Activated CD8-positive, alpha-beta T cell treated with anti-CD3 and anti-CD28 coated beads, Interleukin-2, amount 10 ng/mL, durations not matched to agents 7 days and 5 days (primary cell): Measurements from ENCODE around the gene RTN4RL1. TPM values are rescaled to one million over a fixed set of nuclear protein-coding genes. Genes with fewer than 3 reads are reported as not detected.

Experiments used
- ATAC-seq: fragments of 150-1000 bp; cut with Tn5 transposase; one replicate; pipeline ENCODE4 v1.10.0; 2021; ENCODE audit warnings: moderate library complexity
- CTCF ChIA-PET: fragments of 350-600 bp; sonication (Branson Sonifier 250); formaldehyde crosslinking; loops from one replicate; lab custom pipeline; 2021; ENCODE audit warnings: antibody characterized with exemption; lab: Charles Lee
- POLR2A ChIA-PET: fragments of 350-600 bp; sonication (Branson Sonifier 250); formaldehyde crosslinking; loops from one replicate; lab custom pipeline; 2021; ENCODE audit warnings: antibody characterized with exemption; lab: Charles Lee
- DNase-seq: peaks from one replicate; pipeline ENCODE4 v3.0.0-alpha.2; 2020
- H3K27ac Mint-ChIP-seq: one replicate; pipeline ENCODE4 v1.8.0; 2021; ENCODE audit warnings: mild to moderate bottlenecking, mixed read lengths
- H3K27me3 Mint-ChIP-seq: one replicate; pipeline ENCODE4 v1.8.0; 2021; ENCODE audit warnings: low read depth, mixed read lengths
- H3K36me3 Mint-ChIP-seq: one replicate; pipeline ENCODE4 v1.8.0; 2021; ENCODE audit warnings: low read depth, mixed read lengths
- H3K4me1 Mint-ChIP-seq: one replicate; pipeline ENCODE4 v1.8.0; 2021; ENCODE audit warnings: low read depth, mixed read lengths
- H3K4me3 Mint-ChIP-seq: one replicate; pipeline ENCODE4 v1.8.0; 2021; ENCODE audit warnings: mild to moderate bottlenecking, mixed read lengths
- H3K9me3 Mint-ChIP-seq: one replicate; pipeline ENCODE4 v1.8.0; 2022; ENCODE audit warnings: mixed read lengths; ENCODE audit not compliant: insufficient read depth
- total RNA-seq, 2 experiments: library from RNA; stranded (reverse); gene quantifications; one replicate each; pipeline ENCODE4 v1.2.3, GENCODE V29; 2021

RTN4RL1 gene
- total RNA-seq, 2 experiments from 2014 or later, result 0.10 to 0.18 TPM

DNA sequence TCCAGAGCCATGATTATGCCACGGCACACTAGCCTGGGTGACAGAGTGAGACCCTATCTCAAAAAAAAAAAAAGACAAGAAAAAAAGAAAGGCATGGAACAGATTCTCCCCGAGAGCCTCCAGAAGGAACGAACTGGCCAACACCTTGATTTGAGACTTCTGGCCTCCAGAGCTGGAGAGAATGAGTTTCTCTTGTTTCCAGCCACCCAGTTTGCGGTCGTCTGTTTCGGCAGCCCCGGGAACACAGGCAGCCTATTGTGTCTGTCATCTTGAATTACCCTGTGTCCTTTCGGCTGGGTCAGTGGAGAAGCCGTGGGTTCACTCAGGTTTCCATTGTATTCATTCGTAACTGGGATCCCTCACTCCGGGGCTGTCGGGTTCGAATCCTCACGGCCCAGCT is 111.4 kb downstream of the RTN4RL1 start:
- Mint-ChIP-seq H3K9me3 (no peaks in the 10 kb centered on the region), H3K36me3 (no peaks in the 10 kb centered on the region), H3K4me3 (no peak overlapping the region), H3K4me1 (peaks cover 4% of the 10 kb centered on the region), H3K27ac (no peak overlapping the region), H3K27me3 (peaks cover 17% of the 10 kb centered on the region)
- POLR2A ChIA-PET, result no interaction called here
- CTCF ChIA-PET, result no interaction called here
- ATAC-seq (no peak), DNase-seq (no peak)

DNA sequence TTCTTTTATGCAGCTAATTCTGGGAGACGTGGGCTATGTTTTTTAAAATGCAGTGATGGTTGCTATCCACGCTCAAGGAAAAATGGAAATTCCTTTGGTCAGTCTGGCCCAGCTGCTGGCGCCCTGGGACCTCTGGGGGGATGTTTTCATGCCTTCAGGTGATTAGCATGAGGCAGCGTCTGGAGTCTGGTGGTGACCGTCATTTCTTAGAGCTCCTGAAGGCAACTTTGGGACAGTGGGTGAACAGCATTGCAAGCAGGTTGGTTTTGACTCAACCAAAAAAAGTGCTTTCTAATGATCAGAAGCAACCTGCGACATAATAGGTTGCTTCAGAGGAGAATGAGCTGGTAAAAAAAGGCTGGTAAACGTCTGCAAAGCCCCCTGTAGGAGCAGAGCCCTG is 113.0 kb downstream of the RTN4RL1 start:
- H3K36me3 Mint-ChIP-seq, result no peaks in the 10 kb centered on the region
- H3K4me3 Mint-ChIP-seq, result no peak overlapping the region
- ChIA-PET CTCF (interaction anchor here (0.5 kb wide), 1 partner anchor 10 kb away, joined by 3 read pairs; no protein-coding TSS in a partner anchor), POLR2A (no interaction called here)
- H3K9me3 Mint-ChIP-seq, result no peaks in the 10 kb centered on the region
- no peak for ATAC-seq
- peaks cover 29% of the 10 kb centered on the region for H3K27me3 Mint-ChIP-seq
- no peak overlapping the region for H3K27ac Mint-ChIP-seq
- DNase-seq, result no peak
- H3K4me1 Mint-ChIP-seq, result peaks cover 7% of the 10 kb centered on the region

DNA sequence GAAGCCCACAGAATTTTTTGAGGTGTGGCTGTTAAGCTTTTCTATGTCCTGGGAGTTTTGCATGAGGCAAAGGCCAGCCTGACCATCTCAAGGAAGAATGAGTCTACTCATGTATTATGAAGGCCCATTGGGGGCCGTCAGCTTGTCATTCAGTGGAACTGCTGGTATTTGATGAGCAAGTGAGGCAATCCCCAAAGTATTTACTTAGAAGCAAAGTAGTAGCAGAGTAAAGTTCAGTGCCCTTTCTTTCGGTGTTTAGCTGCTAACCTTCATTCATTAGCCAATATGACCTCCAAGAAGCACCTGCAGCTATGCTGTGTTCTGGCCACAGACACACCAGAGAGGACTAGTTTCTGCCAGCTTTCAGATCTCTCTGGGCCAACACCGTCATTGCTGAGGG is 115.1 kb downstream of the RTN4RL1 start:
- Mint-ChIP-seq H3K27ac (no peak overlapping the region), H3K4me1 (peaks cover 9% of the 10 kb centered on the region), H3K4me3 (no peak overlapping the region), H3K9me3 (no peaks in the 10 kb centered on the region), H3K27me3 (peaks cover 45% of the 10 kb centered on the region), H3K36me3 (no peaks in the 10 kb centered on the region)
- ATAC-seq, result no peak
- POLR2A ChIA-PET, result interaction anchor here (0.9 to 1.3 kb wide), 2 partner anchors 9 to 120 kb away, joined by 4 to 8 read pairs; partner anchors contain the start of gene DPH1
- no peak for DNase-seq
- CTCF ChIA-PET, result interaction anchor here (0.7 to 2.9 kb wide), 10 partner anchors 9 to 506 kb away, joined by 3 to 21 read pairs (median 4); partner anchors contain the start of gene RTN4RL1

DNA sequence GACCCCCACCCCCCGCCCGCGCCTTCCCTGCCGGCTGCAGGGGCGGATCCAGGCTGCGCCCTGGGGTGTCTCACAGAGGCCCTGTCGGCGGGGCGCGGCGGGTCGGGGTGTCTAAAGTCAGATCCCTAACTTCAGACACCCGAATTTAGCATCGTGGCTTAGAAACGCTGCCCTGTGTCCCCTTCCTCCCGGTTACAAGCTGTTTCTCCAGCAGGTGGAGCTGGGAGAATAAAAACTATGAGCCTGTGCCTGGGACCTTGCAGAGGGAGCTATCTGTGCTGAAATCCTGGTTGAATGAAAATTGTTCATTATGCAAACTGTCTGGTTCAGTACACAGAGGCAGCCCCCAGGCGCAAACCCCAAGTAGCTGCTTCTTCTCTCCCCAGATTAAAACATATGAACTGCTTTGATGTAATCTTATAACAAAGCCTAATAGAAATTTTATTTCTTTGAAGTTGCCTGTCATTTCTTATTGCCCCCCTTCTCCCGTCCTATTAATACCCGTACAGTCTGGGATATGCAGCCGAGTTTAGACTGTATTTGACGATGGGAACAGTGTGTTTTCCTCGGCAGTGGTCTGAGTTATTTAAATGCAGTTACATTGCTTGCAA is 116.3 kb downstream of the RTN4RL1 start:
- DNase-seq (peak; percentile 59), ATAC-seq (peak; percentile 80)
- Mint-ChIP-seq H3K27me3 (peaks cover 50% of the 10 kb centered on the region), H3K27ac (no peak overlapping the region), H3K4me3 (no peak overlapping the region), H3K4me1 (peaks cover 9% of the 10 kb centered on the region), H3K9me3 (no peaks in the 10 kb centered on the region), H3K36me3 (no peaks in the 10 kb centered on the region)
- ChIA-PET CTCF (interaction anchor here (0.7 to 2.9 kb wide), 16 partner anchors 10 to 507 kb away, joined by 3 to 21 read pairs (median 4); partner anchors contain the start of genes OVCA2 and RTN4RL1), POLR2A (interaction anchor here (0.7 to 1.3 kb wide), 2 partner anchors 121 to 357 kb away, joined by 3 to 4 read pairs; partner anchors contain the start of gene DPH1)

DNA sequence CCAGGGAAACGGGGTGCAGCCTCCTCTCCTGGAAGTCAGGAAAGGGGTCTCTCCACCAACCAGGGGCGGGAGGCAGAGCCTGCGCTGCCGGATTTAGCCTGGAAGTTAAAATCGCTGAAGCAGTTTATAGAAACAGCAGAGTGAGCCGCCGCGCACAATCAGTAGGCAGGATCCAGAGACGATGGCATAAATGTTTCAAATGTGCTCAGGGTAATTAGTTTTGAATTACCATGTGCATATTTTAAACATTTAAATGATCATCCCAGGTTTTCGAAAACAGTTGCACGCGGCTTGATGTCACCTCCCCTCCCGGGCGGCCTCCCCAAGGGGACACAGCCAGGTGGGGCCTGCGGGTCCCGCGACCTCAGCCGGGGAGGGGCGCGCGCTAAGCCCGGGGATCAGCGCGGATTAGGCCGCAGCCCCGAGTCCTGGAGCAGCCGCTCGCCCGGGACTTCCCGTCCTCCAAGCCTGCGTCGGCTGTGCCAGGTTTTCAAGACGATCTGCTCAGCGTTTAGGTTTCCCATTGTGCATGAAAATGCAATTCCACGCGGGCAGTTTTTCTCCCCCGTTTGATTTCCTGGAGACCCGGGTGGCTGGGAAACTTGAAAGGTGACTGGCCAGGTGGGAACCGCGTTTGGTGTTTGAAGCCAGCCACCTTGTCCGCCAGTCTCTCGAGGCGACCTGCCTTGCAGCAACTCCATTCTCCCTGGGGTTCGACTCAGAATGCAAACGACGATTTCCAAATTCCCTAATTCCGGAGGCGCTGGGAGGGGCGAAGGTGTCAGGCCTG is 117.0 kb downstream of the RTN4RL1 start:
- no peaks in the 10 kb centered on the region for H3K36me3 Mint-ChIP-seq
- ChIA-PET CTCF (interaction anchor here (0.9 to 2.9 kb wide), 13 partner anchors 14 to 375 kb away, joined by 3 to 21 read pairs (median 4); partner anchors contain the start of genes OVCA2 and RTN4RL1), POLR2A (no interaction called here)
- H3K27me3 Mint-ChIP-seq, result peaks cover 52% of the 10 kb centered on the region
- DNase-seq (peak; percentile 25), ATAC-seq (peak; percentile 52)
- no peak overlapping the region for H3K27ac Mint-ChIP-seq
- peaks cover 9% of the 10 kb centered on the region for H3K4me1 Mint-ChIP-seq
- H3K4me3 Mint-ChIP-seq, result peak overlapping the region; percentile 31
- H3K9me3 Mint-ChIP-seq, result no peaks in the 10 kb centered on the region

GRCh38 chr17:1907216-1907631 is 117.9 kb downstream of the RTN4RL1 start:
- no peak overlapping the region for H3K27ac Mint-ChIP-seq
- POLR2A ChIA-PET, result no interaction called here
- H3K27me3 Mint-ChIP-seq, result peaks cover 52% of the 10 kb centered on the region
- H3K4me1 Mint-ChIP-seq, result peaks cover 9% of the 10 kb centered on the region
- H3K36me3 Mint-ChIP-seq, result no peaks in the 10 kb centered on the region
- DNase-seq, result no peak
- no peak for ATAC-seq
- H3K9me3 Mint-ChIP-seq, result no peaks in the 10 kb centered on the region
- no peak overlapping the region for H3K4me3 Mint-ChIP-seq
- CTCF ChIA-PET, result interaction anchor here (0.6 kb wide), 1 partner anchor 123 kb away, joined by 3 read pairs; the partner anchor contains the start of gene DPH1

GRCh38 chr17:1906662-1907101 is 118.5 kb downstream of the RTN4RL1 start:
- DNase-seq, result no peak
- Mint-ChIP-seq H3K27me3 (peaks cover 50% of the 10 kb centered on the region), H3K4me1 (peaks cover 9% of the 10 kb centered on the region), H3K9me3 (no peaks in the 10 kb centered on the region), H3K27ac (no peak overlapping the region), H3K36me3 (no peaks in the 10 kb centered on the region), H3K4me3 (no peak overlapping the region)
- ChIA-PET POLR2A (no interaction called here), CTCF (interaction anchor here (0.6 to 1.8 kb wide), 2 partner anchors 123 to 238 kb away, joined by 3 to 5 read pairs; partner anchors contain the start of gene DPH1)
- no peak for ATAC-seq

GRCh38 chr17:1905190-1905913 is 119.8 kb downstream of the RTN4RL1 start:
- Mint-ChIP-seq H3K9me3 (no peaks in the 10 kb centered on the region), H3K27me3 (peaks cover 47% of the 10 kb centered on the region), H3K36me3 (no peaks in the 10 kb centered on the region), H3K4me3 (no peak overlapping the region), H3K4me1 (peaks cover 9% of the 10 kb centered on the region), H3K27ac (no peak overlapping the region)
- ChIA-PET POLR2A (no interaction called here), CTCF (interaction anchor here (1.8 kb wide), 1 partner anchor 236 kb away, joined by 5 read pairs; no protein-coding TSS in a partner anchor)
- no peak for DNase-seq
- no peak for ATAC-seq

GRCh38 chr17:1904273-1905182 is 120.6 kb downstream of the RTN4RL1 start:
- ATAC-seq (no peak), DNase-seq (no peak)
- ChIA-PET CTCF (interaction anchor here (1.8 kb wide), 1 partner anchor 11 kb away, joined by 5 read pairs; no protein-coding TSS in a partner anchor), POLR2A (no interaction called here)
- Mint-ChIP-seq H3K4me3 (no peak overlapping the region), H3K9me3 (no peaks in the 10 kb centered on the region), H3K36me3 (peaks cover 3% of the 10 kb centered on the region), H3K27ac (no peak overlapping the region), H3K4me1 (peaks cover 9% of the 10 kb centered on the region), H3K27me3 (peaks cover 42% of the 10 kb centered on the region)

DNA sequence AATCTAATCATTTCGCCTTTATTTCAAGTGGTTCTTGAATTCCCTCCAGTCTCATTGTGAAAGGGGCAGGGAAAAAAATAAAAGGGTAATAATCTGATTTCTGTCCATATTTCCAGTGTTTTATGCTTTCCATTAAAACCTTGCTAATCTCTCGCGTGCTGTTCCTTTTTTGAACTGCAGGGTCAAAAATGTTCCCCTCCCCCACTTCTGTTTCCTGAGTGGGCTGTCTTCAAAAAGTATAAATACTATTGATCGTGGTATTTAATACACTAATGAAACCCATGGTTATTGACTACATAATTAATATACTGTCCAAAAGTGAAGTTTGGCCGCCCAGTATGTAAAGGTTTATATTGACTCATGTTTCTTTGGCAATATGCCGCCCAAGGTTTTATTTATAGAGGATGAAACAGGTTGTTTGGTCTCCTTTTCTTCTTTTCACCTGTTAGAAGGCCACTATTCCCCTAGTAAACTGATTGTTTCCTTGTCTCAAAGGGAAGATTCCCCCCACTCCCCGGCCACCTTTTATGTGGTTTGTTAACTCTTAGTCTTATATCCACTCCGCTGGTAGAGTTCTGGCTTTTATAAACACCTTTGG is 125.6 kb downstream of the RTN4RL1 start:
- peaks cover 6% of the 10 kb centered on the region for H3K27me3 Mint-ChIP-seq
- ATAC-seq (no peak), DNase-seq (no peak)
- H3K4me1 Mint-ChIP-seq, result peaks cover 2% of the 10 kb centered on the region
- H3K36me3 Mint-ChIP-seq, result peaks cover 43% of the 10 kb centered on the region
- no peaks in the 10 kb centered on the region for H3K9me3 Mint-ChIP-seq
- H3K27ac Mint-ChIP-seq, result no peak overlapping the region
- ChIA-PET CTCF (no interaction called here), POLR2A (no interaction called here)
- H3K4me3 Mint-ChIP-seq, result no peak overlapping the region
